A549 (cell line): ENCODE measurements around the gene ADGRL3. TPM values are rescaled to one million over a fixed set of nuclear protein-coding genes. Genes with fewer than 3 reads are reported as not detected.

Experiments used
- ATAC-seq, 2 experiments: fragments of 200-7000 bp in 1 of 2; fragments of >200 bp in 1 of 2; cut with Nextera tagmentation in 1 of 2; cut with Tn5 transposase in 1 of 2; 3 replicates each; pipeline versions ENCODE4 v1.8.0 to v1.9.1; 2018 to 2020; ENCODE audit warnings: mild to moderate bottlenecking in 1 of 2, moderate library complexity in 1 of 2
- CTCF ChIA-PET: fragments of 300-600 bp; sonication (Branson Sonifier 250); formaldehyde crosslinking; extraction: SDS; loops from one replicate; lab custom pipeline; 2021; ENCODE audit warnings: antibody characterized with exemption, inconsistent platforms; lab: Yijun Ruan, JAX
- POLR2A ChIA-PET: fragments of 350-600 bp; formaldehyde crosslinking; extraction: SDS; loops from one replicate; lab custom pipeline; 2021; ENCODE audit warnings: antibody characterized with exemption, inconsistent platforms; lab: Yijun Ruan, JAX
- DNase-seq, 2 experiments: peaks; one replicate each; pipeline versions ENCODE4 v3.0.0 to v3.0.0-alpha.2; 2011 to 2016; ENCODE audit warnings: low read depth in 1 of 2, low spot score in 1 of 2
- FAIRE-seq: peaks from 2 replicates; lab custom pipeline; 2011; peaks lifted over from hg19 to GRCh38; lab: Jason Lieb, UNC
- H3K27ac ChIP-seq, 2 experiments: fragments of >200 bp; sonication (Bioruptor Twin); formaldehyde crosslinking; 3 replicates each; pipeline ENCODE4 v1.5.1; 2016 to 2017
- H3K4me1 ChIP-seq: fragments of >200 bp; sonication (Bioruptor Twin); formaldehyde crosslinking; 3 replicates; pipeline ENCODE4 v1.6.1; 2016
- H3K4me2 ChIP-seq: fragments of >200 bp; sonication (Bioruptor Twin); formaldehyde crosslinking; 3 replicates; pipeline ENCODE4 v1.6.1; 2016
- H3K4me3 ChIP-seq: fragments of >200 bp; sonication (Bioruptor Twin); formaldehyde crosslinking; 3 replicates; pipeline ENCODE4 v1.5.1; 2016
- H3K9me3 ChIP-seq: fragments of >200 bp; sonication (Bioruptor Twin); formaldehyde crosslinking; 3 replicates; pipeline ENCODE4 v1.6.1; 2016
- BHLHE40 ChIP-seq: IDR thresholded peaks from 2 replicates; pipeline ENCODE4 v1.6.1; 2012; ENCODE audit warnings: low read depth, low read length, inconsistent platforms
- E2F6 ChIP-seq: IDR thresholded peaks from 2 replicates; pipeline ENCODE4 v1.6.1; 2012; ENCODE audit warnings: low read depth, borderline replicate concordance
- EHMT2 ChIP-seq: fragments of 200-600 bp; sonication (generic); IDR thresholded peaks from 2 replicates; pipeline ENCODE4 v1.6.1; 2016; ENCODE audit warnings: antibody characterized with exemption, low read depth, mild to moderate bottlenecking, moderate library complexity
- ESRRA ChIP-seq: fragments of 150-350 bp; IDR thresholded peaks from 2 replicates; pipeline ENCODE4 v1.6.1; 2014; ENCODE audit warnings: mild to moderate bottlenecking, low read length, borderline replicate concordance
- HMGXB4 ChIP-seq: fragments of 250-450 bp; sonication (Bioruptor Pico); IDR thresholded peaks from 2 replicates; pipeline ENCODE4 v1.5.0; 2021; ENCODE audit warnings: mild to moderate bottlenecking, moderate library complexity, borderline replicate concordance
- HOXB13 ChIP-seq: fragments of 250-450 bp; sonication (Bioruptor Pico); IDR thresholded peaks from 2 replicates; pipeline ENCODE4 v1.5.0; 2020; ENCODE audit warnings: low read depth, mild to moderate bottlenecking, moderate library complexity
- KDM1A ChIP-seq: fragments of 200-600 bp; sonication (generic); IDR thresholded peaks from 2 replicates; pipeline ENCODE4 v1.6.1; 2016; ENCODE audit warnings: low read depth, mild to moderate bottlenecking
- KDM5A ChIP-seq: fragments of 200-600 bp; sonication (generic); IDR thresholded peaks from 2 replicates; pipeline ENCODE4 v1.6.1; 2016; ENCODE audit warnings: antibody characterized with exemption, mild to moderate bottlenecking
- MAFK ChIP-seq: fragments of 450-650 bp; IDR thresholded peaks from 2 replicates; pipeline ENCODE4 v1.6.1; 2014; ENCODE audit not compliant: partially characterized antibody
- MAX ChIP-seq: IDR thresholded peaks from 2 replicates; pipeline ENCODE4 v1.6.1; 2012
- MYC ChIP-seq: IDR thresholded peaks from 2 replicates; pipeline ENCODE4 v1.6.1; 2012; ENCODE audit warnings: mild to moderate bottlenecking, inconsistent platforms, low read length, improper control_type of control experiment, borderline replicate concordance
- NFE2L2 ChIP-seq: fragments of 150-350 bp; conservative IDR thresholded peaks from 2 replicates; pipeline ENCODE4 v1.6.1; 2014; ENCODE audit warnings: low read length
- NR3C1 ChIP-seq: fragments of >200 bp; sonication (Bioruptor Twin); formaldehyde crosslinking; IDR thresholded peaks from 3 replicates; pipeline ENCODE4 v1.6.1; 2017
- POLR2AphosphoS2 ChIP-seq: conservative IDR thresholded peaks from 2 replicates; pipeline ENCODE4 v1.6.1; 2012; ENCODE audit warnings: low read length, improper control_type of control experiment, inconsistent platforms
- RFX5 ChIP-seq: fragments of 450-650 bp; IDR thresholded peaks from 2 replicates; pipeline ENCODE4 v1.7.1; 2014; ENCODE audit warnings: antibody characterized with exemption, mild to moderate bottlenecking, moderate library complexity
- SMC3 ChIP-seq: fragments of >200 bp; sonication (Bioruptor Twin); formaldehyde crosslinking; IDR thresholded peaks from 3 replicates; pipeline ENCODE4 v1.6.1; 2018; ENCODE audit warnings: inconsistent platforms
- SREBF2 ChIP-seq: fragments of 450-650 bp; IDR thresholded peaks from 2 replicates; pipeline ENCODE4 v1.6.1; 2014; ENCODE audit warnings: mild to moderate bottlenecking, moderate library complexity
- ZC3H11A ChIP-seq: fragments of 450-650 bp; IDR thresholded peaks from 2 replicates; pipeline ENCODE4 v1.6.1; 2014; ENCODE audit warnings: antibody characterized with exemption, mild to moderate bottlenecking
- ZFP36 ChIP-seq: fragments of 450-650 bp; IDR thresholded peaks from 2 replicates; pipeline ENCODE4 v1.6.1; 2014; ENCODE audit warnings: borderline replicate concordance; ENCODE audit not compliant: partially characterized antibody
- WGBS: methylation state at CpG from one replicate; pipeline ENCODE4 v1.1.6; 2017; ENCODE audit errors: missing lambda C conversion rate; 5-methylcytosine and 5-hydroxymethylcytosine counted together
- polyA plus RNA-seq, 4 experiments: library from polyadenylated mRNA; depleted of rRNA in 3 of 4; stranded (reverse); fragments of >200 nt; fragmentation: RNase III in 1 of 4; extraction: RNeasy Plus Mini Kit Qiagen cat#74134 plus additional on column Dnase treatment in 1 of 4; gene quantifications; 2 replicates in 3 of 4; 3 replicates in 1 of 4; pipeline ENCODE4 v1.2.3, GENCODE V29; 2011 to 2017
- TF ChIP-seq, protein P1 (sequence below): fragments of 250-450 bp; sonication (Bioruptor Pico); IDR thresholded peaks from 2 replicates; pipeline ENCODE4 v1.5.0; 2020; ENCODE audit warnings: low read depth, mild to moderate bottlenecking, moderate library complexity
- TF ChIP-seq, protein P2 (sequence below): fragments of >200 bp; sonication (Bioruptor Twin); formaldehyde crosslinking; IDR thresholded peaks from 3 replicates; pipeline ENCODE4 v1.5.1; 2016

Gene ADGRL3
- polyA plus RNA-seq, 2 of the 4 experiments (the other 2 are of a cell fraction) = 0.05 to 0.12 TPM

- no peak overlapping the region for H3K4me3 ChIP-seq
- no peak overlapping the region for H3K27ac ChIP-seq
- H3K4me1 ChIP-seq = no peaks in the 10 kb centered on the region
- no peak overlapping the region for H3K4me2 ChIP-seq
- no peak for ATAC-seq
- no peak for FAIRE-seq
- no peaks in the 10 kb centered on the region for H3K9me3 ChIP-seq
- POLR2A ChIA-PET = no interaction called here
- CTCF ChIA-PET = no interaction called here
- DNase-seq = peak; percentile 0
- WGBS = 21% methylated on average over 4 of the region's 4 CpGs
- TF ChIP-seq BHLHE40 (no peak), KDM5A (no peak), ZC3H11A (no peak), KDM1A (no peak), HMGXB4 (CRISPR knock-in tag) (no peak), MAFK (no peak), MAX (no peak), E2F6 (no peak), EHMT2 (no peak), NR3C1 (no peak), ESRRA (no peak), SREBF2 (no peak), SMC3 (no peak), NFE2L2 (no peak)
- TF ChIP-seq, protein P1, sequence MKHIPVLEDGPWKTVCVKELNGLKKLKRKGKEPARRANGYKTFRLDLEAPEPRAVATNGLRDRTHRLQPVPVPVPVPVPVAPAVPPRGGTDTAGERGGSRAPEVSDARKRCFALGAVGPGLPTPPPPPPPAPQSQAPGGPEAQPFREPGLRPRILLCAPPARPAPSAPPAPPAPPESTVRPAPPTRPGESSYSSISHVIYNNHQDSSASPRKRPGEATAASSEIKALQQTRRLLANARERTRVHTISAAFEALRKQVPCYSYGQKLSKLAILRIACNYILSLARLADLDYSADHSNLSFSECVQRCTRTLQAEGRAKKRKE (CRISPR knock-in tag) = no peak
These were observed 419.4 kb downstream of the ADGRL3 start for GRCh38 chr4:61619528-61619927.

- H3K27ac ChIP-seq = no peak overlapping the region
- H3K4me1 ChIP-seq = no peaks in the 10 kb centered on the region
- POLR2A ChIA-PET = no interaction called here
- TF ChIP-seq POLR2AphosphoS2 (no peak), MAX (no peak), EHMT2 (no peak), MYC (no peak), RFX5 (no peak), HOXB13 (CRISPR knock-in tag) (no peak), ZFP36 (no peak)
- TF ChIP-seq, protein P2, sequence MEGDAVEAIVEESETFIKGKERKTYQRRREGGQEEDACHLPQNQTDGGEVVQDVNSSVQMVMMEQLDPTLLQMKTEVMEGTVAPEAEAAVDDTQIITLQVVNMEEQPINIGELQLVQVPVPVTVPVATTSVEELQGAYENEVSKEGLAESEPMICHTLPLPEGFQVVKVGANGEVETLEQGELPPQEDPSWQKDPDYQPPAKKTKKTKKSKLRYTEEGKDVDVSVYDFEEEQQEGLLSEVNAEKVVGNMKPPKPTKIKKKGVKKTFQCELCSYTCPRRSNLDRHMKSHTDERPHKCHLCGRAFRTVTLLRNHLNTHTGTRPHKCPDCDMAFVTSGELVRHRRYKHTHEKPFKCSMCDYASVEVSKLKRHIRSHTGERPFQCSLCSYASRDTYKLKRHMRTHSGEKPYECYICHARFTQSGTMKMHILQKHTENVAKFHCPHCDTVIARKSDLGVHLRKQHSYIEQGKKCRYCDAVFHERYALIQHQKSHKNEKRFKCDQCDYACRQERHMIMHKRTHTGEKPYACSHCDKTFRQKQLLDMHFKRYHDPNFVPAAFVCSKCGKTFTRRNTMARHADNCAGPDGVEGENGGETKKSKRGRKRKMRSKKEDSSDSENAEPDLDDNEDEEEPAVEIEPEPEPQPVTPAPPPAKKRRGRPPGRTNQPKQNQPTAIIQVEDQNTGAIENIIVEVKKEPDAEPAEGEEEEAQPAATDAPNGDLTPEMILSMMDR = no peak
- TF ChIP-seq, all 56 proteins: peak for 0
- ATAC-seq (no peak), DNase-seq (no peak), FAIRE-seq (no peak)
- H3K4me3 ChIP-seq = no peak overlapping the region
- CTCF ChIA-PET = no interaction called here
- H3K9me3 ChIP-seq = no peaks in the 10 kb centered on the region
- 33% methylated on average over 1 of the region's 1 CpG for WGBS
- no peak overlapping the region for H3K4me2 ChIP-seq
These were observed 428.2 kb downstream of the ADGRL3 start for GRCh38 chr4:61628282-61628681.
